Choroid plexus epithelial cell (primary cell): ENCODE results near the gene HNRNPA1.
A peak's percentile ranks its signal among the peaks of the same experiment; 100 is the strongest.
"Not testable (repeated sequence)": the region's sequence is repeated elsewhere in the genome, so short reads cannot be mapped to it uniquely, and the experiment has no call there.

Experiments
- DNase-seq: peaks from one replicate; pipeline ENCODE4 v3.0.0-alpha.2; 2010; ENCODE audit warnings: low read depth
- H3K4me3 ChIP-seq: 2 replicates; pipeline ENCODE4 v1.5.1; 2011; ENCODE audit warnings: low read depth, mild to moderate bottlenecking, control low read depth, low read length, moderate library complexity
- CTCF ChIP-seq: conservative IDR thresholded peaks from 2 replicates; pipeline ENCODE4 v1.5.1; 2011; ENCODE audit warnings: low read depth, mild to moderate bottlenecking, control low read depth, inconsistent platforms, low read length, moderate library complexity

Gene HNRNPA1

GRCh38 chr12:54272214-54272613 lies 8.3 kb upstream of the HNRNPA1 start:
- no peak overlapping the region for H3K4me3 ChIP-seq
- no peak for DNase-seq
- TF ChIP-seq CTCF = no peak

- no peak overlapping the region for H3K4me3 ChIP-seq
- no peak for DNase-seq
- TF ChIP-seq CTCF = no peak
Measured at GRCh38 chr12:54273981-54274380, 6.5 kb upstream of the HNRNPA1 start.

GRCh38 chr12:54276368-54276767 lies 4.2 kb upstream of the HNRNPA1 start:
- TF ChIP-seq CTCF = no peak
- H3K4me3 ChIP-seq = no peak overlapping the region
- DNase-seq = no peak

DNA sequence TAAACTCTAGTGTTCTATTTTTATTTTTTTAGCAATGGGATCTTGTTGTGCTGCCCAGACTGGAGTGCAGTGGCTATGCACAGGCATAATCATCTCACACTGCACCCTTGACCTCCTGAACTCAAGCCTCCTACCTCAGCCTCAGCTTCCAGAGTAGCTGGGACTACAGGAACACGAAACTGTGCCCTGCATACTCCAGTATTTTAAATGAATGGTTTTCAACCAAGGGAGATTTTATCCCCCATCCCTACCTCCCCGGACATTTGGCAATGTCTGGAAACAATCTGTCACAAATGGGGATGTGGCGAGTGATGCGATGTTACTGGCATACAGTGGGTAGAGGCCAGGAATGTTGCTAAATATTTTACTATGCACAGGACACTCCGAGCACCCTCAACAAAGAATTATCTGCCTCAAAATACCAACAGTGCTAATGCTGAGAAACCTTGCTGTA lies 2.7 kb upstream of the HNRNPA1 start:
- DNase-seq = peak; percentile 55

GRCh38 chr12:54279227-54279631 lies 1.3 kb upstream of the HNRNPA1 start:
- peak overlapping the region; percentile 86 for H3K4me3 ChIP-seq
- no peak for TF ChIP-seq CTCF
- DNase-seq = no peak

More for the DNA sequence above, 2.7 kb upstream of the HNRNPA1 start:
- H3K4me3 ChIP-seq = peak overlapping the region; percentile 24
- TF ChIP-seq CTCF = no peak

GRCh38 chr12:54279632-54280467 lies 676 bp upstream of the HNRNPA1 start, which contains the start of gene CBX5:
Gene CBX5, minus strand, starts transcription at chr12:54280122. Its CDS starts 22,472 bp downstream, at chr12:54257650.
- H3K4me3 ChIP-seq = peak within 1 kb of the TSS; percentile 95
- TF ChIP-seq CTCF = no peak
- DNase-seq = peak; percentile 100

GRCh38 chr12:54281261-54281638 lies 724 bp downstream of the HNRNPA1 start:
- not testable (repeated sequence) for DNase-seq
- H3K4me3 ChIP-seq = peak overlapping the region; percentile 95

- DNase-seq = not testable (repeated sequence)
Measured at GRCh38 chr12:54281694-54282093, 1.2 kb downstream of the HNRNPA1 start.

More at GRCh38 chr12:54281694-54282093, 1.2 kb downstream of the HNRNPA1 start:
- peak overlapping the region; percentile 95 for H3K4me3 ChIP-seq
